CD4-positive, alpha-beta memory T cell (primary cell): ENCODE data around the gene MATR3. TPM values are rescaled to one million over a fixed set of nuclear protein-coding genes. Genes with fewer than 3 reads are reported as not detected.

Source experiments
- CTCF ChIA-PET: fragments of 350-600 bp; sonication (Branson Sonifier 250); formaldehyde crosslinking; loops from one replicate; lab custom pipeline; 2021; ENCODE audit warnings: inconsistent platforms; ENCODE audit not compliant: partially characterized antibody; lab: Charles Lee
- POLR2A ChIA-PET: fragments of 350-600 bp; sonication (Branson Sonifier 250); formaldehyde crosslinking; loops from one replicate; lab custom pipeline; 2021; ENCODE audit not compliant: partially characterized antibody; lab: Charles Lee
- DNase-seq, 5 donors: peaks; one replicate each; pipeline versions ENCODE4 v3.0.0 to v3.0.0-alpha.2; 2020 to 2022; ENCODE audit warnings: mixed read lengths in 1 of 5
- H3K27ac ChIP-seq: one replicate; pipeline ENCODE4 v1.7.0; 2013; ENCODE audit warnings: low read depth, low read length
- H3K27me3 ChIP-seq: 2 replicates; pipeline ENCODE4 v1.7.0; 2013; ENCODE audit warnings: mild to moderate bottlenecking, low read length, moderate library complexity; ENCODE audit not compliant: insufficient read depth
- H3K36me3 ChIP-seq: 2 replicates; pipeline ENCODE4 v1.7.0; 2013; ENCODE audit warnings: mild to moderate bottlenecking, low read length, moderate library complexity; ENCODE audit not compliant: insufficient read depth
- H3K4me1 ChIP-seq: 2 replicates; pipeline ENCODE4 v1.7.0; 2013; ENCODE audit warnings: mild to moderate bottlenecking, low read length, moderate library complexity; ENCODE audit not compliant: insufficient read depth
- H3K4me3 ChIP-seq, 2 donors: one replicate each; pipeline ENCODE4 v1.7.0; 2013; ENCODE audit warnings: low read length in 2 of 2, mild to moderate bottlenecking in 1 of 2
- H3K9me3 ChIP-seq, 2 donors: one replicate each; pipeline ENCODE4 v1.7.0; 2013; ENCODE audit warnings: low read length in 2 of 2, control low read depth in 1 of 2; ENCODE audit not compliant: control insufficient read depth in 1 of 2
- H3K27ac Mint-ChIP-seq, 7 donors: one replicate each; pipeline ENCODE4 v1.8.0; 2020 to 2021; ENCODE audit warnings: mixed read lengths in 7 of 7, mild to moderate bottlenecking in 6 of 7, inconsistent platforms in 3 of 7, moderate library complexity in 3 of 7
- H3K27me3 Mint-ChIP-seq, 2 donors: one replicate each; pipeline ENCODE4 v1.8.0; 2020 to 2021; ENCODE audit warnings: mixed read lengths in 2 of 2
- H3K36me3 Mint-ChIP-seq, 2 donors: one replicate each; pipeline ENCODE4 v1.8.0; 2020 to 2021; ENCODE audit warnings: mixed read lengths in 2 of 2, inconsistent platforms in 1 of 2, mild to moderate bottlenecking in 1 of 2
- H3K4me1 Mint-ChIP-seq, 4 donors: one replicate each; pipeline ENCODE4 v1.8.0; 2020 to 2021; ENCODE audit warnings: mixed read lengths in 4 of 4, mild to moderate bottlenecking in 1 of 4
- H3K4me3 Mint-ChIP-seq, 8 donors: one replicate each; pipeline ENCODE4 v1.8.0; 2020 to 2021; ENCODE audit warnings: mixed read lengths in 8 of 8, mild to moderate bottlenecking in 7 of 8, moderate library complexity in 6 of 8, inconsistent platforms in 3 of 8
- H3K9me3 Mint-ChIP-seq, 8 donors: one replicate each; pipeline ENCODE4 v1.8.0; 2020 to 2021; ENCODE audit warnings: mixed read lengths in 8 of 8, mild to moderate bottlenecking in 5 of 8, inconsistent platforms in 3 of 8, moderate library complexity in 1 of 8
- intact Hi-C: fragments of 100-400 bp; cut with micrococcal nuclease; formaldehyde crosslinking; loops from one replicate; pipeline ENCODE4 v1.15.1; 2023
- polyA plus RNA-seq, 2 donors: library from polyadenylated mRNA; unstranded; fragments of 300-500 nt; fragmentation: Illumina TruSeq; gene quantifications; one replicate each; pipeline ENCODE4 v1.2.3, GENCODE V29; 2021
- total RNA-seq, 2 experiments: library from RNA; stranded (reverse); gene quantifications; one replicate each; pipeline ENCODE4 v1.2.3, GENCODE V29; 2021

The MATR3 gene
- total and polyA plus RNA-seq, 4 experiments from 2014 or later = 228 to 419 (median 316) TPM

GRCh38 chr5:139291051-139291450 lies 2.5 kb upstream of the MATR3 start:
- Histone ChIP-seq H3K4me1 (peaks cover 22% of the 10 kb centered on the region), H3K27me3 (no peaks in the 10 kb centered on the region), H3K27ac (no peak overlapping the region), H3K4me3 (no peak overlapping the region), H3K36me3 (no peaks in the 10 kb centered on the region), H3K9me3 (no peaks in the 10 kb centered on the region)
- H3K27me3 Mint-ChIP-seq = no peaks in the 10 kb centered on the region
- H3K4me1 Mint-ChIP-seq = peaks cover 9 to 27% (median 15%) of the 10 kb centered on the region in 4 donors
- intact Hi-C loops = loop anchor here (5.0 kb wide), 2 partner anchors 816 to 1539 kb away; partner anchors contain the start of gene HNRNPA0
- POLR2A ChIA-PET = interaction anchor here (1.5 to 4.1 kb wide), 2 partner anchors 12 to 17 kb away, joined by 3 to 90 read pairs; no protein-coding TSS in a partner anchor
- CTCF ChIA-PET = interaction anchor here (0.8 to 3.4 kb wide), 2 partner anchors 14 to 16 kb away, joined by 3 to 13 read pairs; no protein-coding TSS in a partner anchor
- H3K27ac Mint-ChIP-seq = peak overlapping the region in 1 of 7 donors; percentile 44
- DNase-seq = no peak
- no peaks in the 10 kb centered on the region for H3K9me3 Mint-ChIP-seq
- H3K4me3 Mint-ChIP-seq = no peak overlapping the region
- H3K36me3 Mint-ChIP-seq = peaks cover 0 to 30% of the 10 kb centered on the region in 2 donors

- intact Hi-C loops = loop anchor here (1.0 to 5.0 kb wide), 9 partner anchors 19 to 1541 kb away; partner anchors contain the start of genes ETF1, HNRNPA0, HSPA9 and PAIP2
- CTCF ChIA-PET = interaction anchor here (1.0 to 3.4 kb wide), 7 partner anchors 12 to 830 kb away, joined by 3 to 15 read pairs (median 3); partner anchors contain the start of gene PAIP2
- H3K9me3 ChIP-seq = no peaks in the 10 kb centered on the region
Observed at GRCh38 chr5:139293202-139293506, 386 bp upstream of the MATR3 start.

GRCh38 chr5:139294374-139295165 lies 1.0 kb downstream of the MATR3 start:
- peaks cover 0 to 41% of the 10 kb centered on the region in 2 donors for H3K36me3 Mint-ChIP-seq
- no peaks in the 10 kb centered on the region for H3K27me3 Mint-ChIP-seq
- ChIA-PET CTCF (interaction anchor here (1.1 to 3.4 kb wide), 6 partner anchors 9 to 47 kb away, joined by 3 to 15 read pairs (median 8); partner anchors contain the start of gene PAIP2), POLR2A (interaction anchor here (0.8 to 5.4 kb wide), 31 partner anchors 12 to 1541 kb away, joined by 3 to 149 read pairs (median 6); partner anchors contain the start of genes DNAJC18, ETF1, HNRNPA0 and HSPA9)
- peak; percentile 63 to 70 (median 64) for DNase-seq
- H3K27ac Mint-ChIP-seq = peak overlapping the region; percentile 97 to 99 (median 99)
- peaks cover 39 to 62% (median 47%) of the 10 kb centered on the region in 4 donors for H3K4me1 Mint-ChIP-seq
- Histone ChIP-seq H3K27ac (peak overlapping the region; percentile 100), H3K27me3 (no peaks in the 10 kb centered on the region), H3K4me3 (peak overlapping the region; percentile 86 to 87), H3K4me1 (peaks cover 57% of the 10 kb centered on the region), H3K9me3 (no peaks in the 10 kb centered on the region), H3K36me3 (no peaks in the 10 kb centered on the region)
- H3K4me3 Mint-ChIP-seq = peak overlapping the region; percentile 97 to 99 (median 98)
- intact Hi-C loops = loop anchor here (1.0 to 5.0 kb wide), 4 partner anchors 8 to 1542 kb away; partner anchors contain the start of gene HNRNPA0
- no peaks in the 10 kb centered on the region for H3K9me3 Mint-ChIP-seq

More at GRCh38 chr5:139293202-139293506, 386 bp upstream of the MATR3 start:
- peak overlapping the region; percentile 97 to 99 (median 98) for H3K4me3 Mint-ChIP-seq
- Histone ChIP-seq H3K36me3 (no peaks in the 10 kb centered on the region), H3K27me3 (no peaks in the 10 kb centered on the region), H3K4me1 (peaks cover 43% of the 10 kb centered on the region), H3K27ac (peak overlapping the region; percentile 100), H3K4me3 (peak overlapping the region; percentile 86 to 87)
- peaks cover 0 to 35% of the 10 kb centered on the region in 2 donors for H3K36me3 Mint-ChIP-seq
- H3K4me1 Mint-ChIP-seq = peaks cover 26 to 48% (median 33%) of the 10 kb centered on the region in 4 donors
- no peak for DNase-seq
- no peaks in the 10 kb centered on the region for H3K27me3 Mint-ChIP-seq
- POLR2A ChIA-PET = interaction anchor here (0.6 to 5.4 kb wide), 34 partner anchors 9 to 1418 kb away, joined by 3 to 149 read pairs (median 5); partner anchors contain the start of genes CTNNA1, ETF1, HSPA9 and PAIP2
- H3K27ac Mint-ChIP-seq = peak overlapping the region; percentile 97 to 99 (median 99)
- H3K9me3 Mint-ChIP-seq = no peaks in the 10 kb centered on the region

- H3K36me3 Mint-ChIP-seq = peaks cover 0 to 44% of the 10 kb centered on the region in 2 donors
- CTCF ChIA-PET = interaction anchor here (1.2 to 2.6 kb wide), 2 partner anchors 8 to 46 kb away, joined by 3 to 10 read pairs; partner anchors contain the start of gene PAIP2
- H3K9me3 Mint-ChIP-seq = no peaks in the 10 kb centered on the region
- POLR2A ChIA-PET = interaction anchor here (0.9 to 5.4 kb wide), 8 partner anchors 13 to 97 kb away, joined by 3 to 149 read pairs (median 12); partner anchors contain the start of genes PAIP2 and SIL1
- H3K27me3 ChIP-seq = no peaks in the 10 kb centered on the region
- peaks cover 66% of the 10 kb centered on the region for H3K4me1 ChIP-seq
- peak overlapping the region; percentile 33 to 99 (median 99) for H3K27ac Mint-ChIP-seq
- H3K27ac ChIP-seq = peak overlapping the region; percentile 100
- intact Hi-C loops = loop anchor here (2.0 kb wide), 1 partner anchor 15 kb away; no protein-coding TSS in a partner anchor
- DNase-seq = no peak
- H3K36me3 ChIP-seq = no peaks in the 10 kb centered on the region
- peak overlapping the region; percentile 97 to 99 (median 98) for H3K4me3 Mint-ChIP-seq
- H3K4me1 Mint-ChIP-seq = peaks cover 43 to 71% (median 54%) of the 10 kb centered on the region in 4 donors
- no peaks in the 10 kb centered on the region for H3K9me3 ChIP-seq
- no peaks in the 10 kb centered on the region for H3K27me3 Mint-ChIP-seq
- peak overlapping the region; percentile 86 to 87 for H3K4me3 ChIP-seq
Observed at GRCh38 chr5:139295346-139296057, 2.0 kb downstream of the MATR3 start.

- ChIA-PET POLR2A (interaction anchor here (0.9 to 5.4 kb wide), 7 partner anchors 12 to 98 kb away, joined by 3 to 149 read pairs (median 15); partner anchors contain the start of genes PAIP2 and SIL1), CTCF (interaction anchor here (1.2 to 2.6 kb wide), 4 partner anchors 8 to 45 kb away, joined by 3 to 10 read pairs (median 4); partner anchors contain the start of gene PAIP2)
- intact Hi-C loops = no loop called here
- Histone ChIP-seq H3K27ac (no peak overlapping the region), H3K27me3 (no peaks in the 10 kb centered on the region), H3K9me3 (no peaks in the 10 kb centered on the region), H3K4me3 (peak overlapping the region in 1 of 2 donors; percentile 18), H3K36me3 (no peaks in the 10 kb centered on the region), H3K4me1 (peaks cover 73% of the 10 kb centered on the region)
- no peak for DNase-seq
- H3K36me3 Mint-ChIP-seq = peaks cover 0 to 44% of the 10 kb centered on the region in 2 donors
- peak overlapping the region in 5 of 7 donors; percentile 10 to 99 (median 68) for H3K27ac Mint-ChIP-seq
- no peaks in the 10 kb centered on the region for H3K27me3 Mint-ChIP-seq
- peak overlapping the region; percentile 69 to 99 (median 87) for H3K4me3 Mint-ChIP-seq
- peaks cover 46 to 76% (median 59%) of the 10 kb centered on the region in 4 donors for H3K4me1 Mint-ChIP-seq
- H3K9me3 Mint-ChIP-seq = no peaks in the 10 kb centered on the region
Observed at GRCh38 chr5:139296198-139296597, 2.7 kb downstream of the MATR3 start.

GRCh38 chr5:139296862-139297326 lies 3.4 kb downstream of the MATR3 start:
- CTCF ChIA-PET = interaction anchor here (1.3 to 2.6 kb wide), 3 partner anchors 10 to 45 kb away, joined by 3 to 10 read pairs (median 4); partner anchors contain the start of gene PAIP2
- no peaks in the 10 kb centered on the region for H3K27me3 Mint-ChIP-seq
- H3K4me1 Mint-ChIP-seq = peaks cover 52 to 83% (median 65%) of the 10 kb centered on the region in 4 donors
- H3K4me3 Mint-ChIP-seq = peak overlapping the region; percentile 54 to 99 (median 76)
- H3K4me3 ChIP-seq = peak overlapping the region in 1 of 2 donors; percentile 18
- intact Hi-C loops = loop anchor here (1.0 kb wide), 1 partner anchor 9 kb away; no protein-coding TSS in a partner anchor
- peaks cover 80% of the 10 kb centered on the region for H3K4me1 ChIP-seq
- H3K36me3 ChIP-seq = no peaks in the 10 kb centered on the region
- no peaks in the 10 kb centered on the region for H3K9me3 ChIP-seq
- H3K9me3 Mint-ChIP-seq = no peaks in the 10 kb centered on the region
- peak overlapping the region in 3 of 7 donors; percentile 20 to 99 (median 57) for H3K27ac Mint-ChIP-seq
- H3K27me3 ChIP-seq = no peaks in the 10 kb centered on the region
- peak overlapping the region; percentile 25 for H3K27ac ChIP-seq
- DNase-seq = no peak
- POLR2A ChIA-PET = interaction anchor here (0.6 to 5.4 kb wide), 6 partner anchors 12 to 174 kb away, joined by 3 to 149 read pairs (median 14); partner anchors contain the start of genes PAIP2 and SMIM33
- H3K36me3 Mint-ChIP-seq = peaks cover 5 to 49% of the 10 kb centered on the region in 2 donors
